ENCODE results near the gene KRT6C.

KRT6C gene

DNA sequence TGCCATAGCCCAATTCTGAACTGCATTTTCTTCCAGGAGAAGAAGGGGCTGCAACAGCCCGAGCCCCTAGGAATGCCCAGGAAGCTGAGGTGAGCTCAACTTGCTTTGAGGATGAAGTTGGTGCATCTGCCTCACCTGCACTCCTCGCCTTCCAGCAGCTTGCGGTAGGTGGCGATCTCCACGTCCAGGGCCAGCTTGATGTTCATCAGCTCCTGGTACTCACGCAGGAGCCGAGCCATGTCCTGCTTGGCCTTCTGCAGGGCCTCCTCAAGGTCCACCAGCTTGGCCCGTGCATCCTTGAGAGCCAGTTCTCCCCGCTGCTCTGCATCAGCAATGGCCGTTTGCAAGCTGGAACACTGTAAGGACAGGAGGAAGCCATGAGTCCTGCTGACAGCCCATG is 45.5 kb downstream of the KRT6C start:
- TF ChIP-seq POLR2A (IDR thresholded peaks at IDR 0.05; ENCODE audit: low read depth, low read length) (no peak), POLR2AphosphoS5 (IDR thresholded peaks at IDR 0.05; ENCODE audit: low read depth, low read length) (no peak), TAF1 (IDR thresholded peaks at IDR 0.05; ENCODE audit: borderline replicate concordance, low read depth, low read length) (no peak)
- FAIRE-seq = no peak

DNA sequence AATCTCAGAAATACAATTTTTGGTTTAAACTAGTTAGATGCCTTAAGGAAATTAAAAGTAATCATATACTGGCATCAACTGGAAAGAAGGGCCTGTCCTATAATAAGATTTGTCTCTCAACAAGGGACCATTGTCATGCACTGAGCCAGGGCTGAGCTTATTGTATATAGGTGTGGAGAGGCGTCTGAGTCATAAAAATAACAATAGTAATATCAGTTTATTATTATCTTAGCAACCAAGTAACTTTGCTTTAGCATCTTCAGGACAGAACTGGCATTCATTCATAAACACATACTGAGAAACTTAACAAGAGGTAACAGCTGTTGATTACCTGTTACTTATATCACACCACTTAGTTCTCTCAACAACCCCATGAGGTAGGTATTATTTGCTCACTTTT is 46.5 kb downstream of the KRT6C start:
- no peak for DNase-seq (ENCODE audit: insufficient read length)
- no peak for FAIRE-seq
- no peak for TF ChIP-seq TAF1 (IDR thresholded peaks at IDR 0.05; ENCODE audit: borderline replicate concordance, low read depth, low read length)
- TF ChIP-seq POLR2A (IDR thresholded peaks at IDR 0.05; ENCODE audit: low read depth, low read length) = no peak
- TF ChIP-seq POLR2AphosphoS5 (IDR thresholded peaks at IDR 0.05; ENCODE audit: low read depth, low read length) = no peak

More for the DNA sequence above, 45.5 kb downstream of the KRT6C start:
- DNase-seq (ENCODE audit: insufficient read length) = no peak

DNA sequence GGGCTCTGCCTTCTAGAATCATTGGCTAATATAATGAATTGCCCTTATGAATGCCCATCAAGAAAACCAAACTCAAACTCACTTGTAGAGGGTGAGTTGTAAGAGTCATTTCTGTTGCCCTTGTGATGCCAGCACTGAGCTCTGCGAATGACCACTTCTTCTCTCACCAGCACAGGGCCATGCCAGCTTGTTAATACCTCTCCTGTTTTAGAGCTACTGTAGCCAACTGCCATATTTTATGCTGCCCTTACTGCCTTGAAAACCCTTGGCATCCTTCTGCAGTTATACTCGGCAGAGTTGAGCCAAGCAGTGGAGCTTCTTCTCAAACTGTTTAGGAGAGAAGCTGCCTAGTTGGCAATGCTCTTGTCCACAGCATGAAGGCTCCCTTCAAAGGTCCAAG is 47.6 kb downstream of the KRT6C start:
- TF ChIP-seq POLR2A (IDR thresholded peaks at IDR 0.05; ENCODE audit: low read depth, low read length) (no peak), POLR2AphosphoS5 (IDR thresholded peaks at IDR 0.05; ENCODE audit: low read depth, low read length) (no peak), TAF1 (IDR thresholded peaks at IDR 0.05; ENCODE audit: borderline replicate concordance, low read depth, low read length) (no peak)
- no peak for FAIRE-seq
- DNase-seq (ENCODE audit: insufficient read length) = no peak

DNA sequence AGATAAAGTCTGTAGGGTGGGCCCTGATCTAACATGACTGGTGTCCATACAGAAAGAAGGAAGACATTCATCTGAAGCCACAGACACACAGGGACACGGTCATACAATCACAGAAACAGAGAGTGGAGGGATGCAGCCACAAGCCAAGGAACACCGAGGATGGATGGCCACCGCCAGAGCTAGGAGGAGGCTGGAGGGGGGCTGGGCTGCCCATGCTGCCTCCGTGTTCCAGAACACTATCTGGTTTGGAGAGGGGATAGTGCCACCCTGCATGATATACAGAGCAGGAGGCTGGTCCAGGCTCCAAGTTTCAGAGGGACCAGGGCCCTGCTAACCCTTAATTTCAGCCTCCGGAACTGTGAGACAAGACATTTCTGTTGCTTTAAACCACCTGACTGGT is 48.1 kb downstream of the KRT6C start:
- DNase-seq (ENCODE audit: insufficient read length) (no peak), FAIRE-seq (no peak)
- no peak for TF ChIP-seq TAF1 (IDR thresholded peaks at IDR 0.05; ENCODE audit: borderline replicate concordance, low read depth, low read length)
- TF ChIP-seq POLR2AphosphoS5 (IDR thresholded peaks at IDR 0.05; ENCODE audit: low read depth, low read length) = no peak
- TF ChIP-seq POLR2A (IDR thresholded peaks at IDR 0.05; ENCODE audit: low read depth, low read length) = no peak

DNA sequence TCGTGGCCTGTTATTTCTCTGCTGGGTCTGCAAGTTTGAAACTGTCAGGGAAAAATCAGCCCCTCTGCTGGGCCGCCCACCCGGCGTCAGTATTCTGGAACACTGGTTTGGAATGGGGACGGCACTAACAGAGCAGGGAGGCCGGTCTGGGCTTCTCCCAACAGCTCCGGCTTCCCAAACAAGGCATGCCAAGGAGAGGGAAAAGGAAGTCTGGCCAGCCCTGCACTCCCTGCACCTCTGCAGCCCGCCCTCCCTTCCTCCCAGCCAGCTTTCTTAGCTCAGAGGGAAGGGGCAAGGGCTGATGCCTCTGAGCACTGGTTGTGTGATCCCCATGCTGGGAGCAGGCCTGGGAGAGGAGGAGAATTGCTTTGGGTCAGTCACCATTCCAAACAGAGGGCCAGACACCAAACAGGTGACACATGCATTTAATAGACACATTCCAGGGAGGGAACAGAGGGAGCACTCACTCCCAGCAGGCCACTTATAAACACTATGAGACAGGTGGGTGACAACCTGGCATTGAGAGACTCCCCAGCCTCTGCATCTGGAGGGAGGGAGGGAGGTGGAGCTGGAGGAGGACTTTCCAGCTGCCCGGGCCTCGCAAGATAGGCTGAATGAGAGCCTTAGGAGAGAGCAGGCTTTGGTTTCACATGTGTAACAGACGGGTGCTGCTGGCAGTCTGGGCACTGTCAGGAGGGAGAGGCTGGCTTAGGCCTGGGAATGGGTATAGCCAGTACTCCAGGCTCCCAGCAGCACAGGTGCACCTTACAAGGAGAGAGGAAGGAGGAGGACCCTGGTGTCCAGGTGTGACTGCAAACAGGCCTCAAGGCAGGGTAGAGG is 49.7 kb downstream of the KRT6C start:
- no peak for TF ChIP-seq POLR2AphosphoS5 (IDR thresholded peaks at IDR 0.05; ENCODE audit: low read depth, low read length)
- TF ChIP-seq TAF1 (IDR thresholded peaks at IDR 0.05; ENCODE audit: borderline replicate concordance, low read depth, low read length) = no peak
- FAIRE-seq = no peak
- no peak for DNase-seq (ENCODE audit: insufficient read length)

DNA sequence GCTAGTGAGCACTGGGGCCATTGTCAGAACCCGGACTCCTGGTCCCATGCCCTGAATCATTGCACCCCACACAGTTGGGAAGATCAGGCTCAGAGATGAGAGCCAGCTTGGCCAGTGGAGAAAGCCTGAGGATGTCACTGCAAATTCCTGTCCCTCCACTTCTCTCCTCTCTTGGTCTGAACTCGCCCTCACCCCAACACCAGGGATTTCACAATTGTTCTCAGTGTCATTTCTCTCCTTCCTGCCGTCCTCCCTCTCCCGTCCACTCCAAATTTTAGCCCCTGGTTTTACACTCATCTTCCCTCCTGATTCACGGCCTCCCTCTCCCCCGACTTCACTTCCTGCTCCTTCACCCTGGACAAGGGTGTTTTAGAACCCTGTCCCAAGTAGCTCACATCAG is 50.6 kb downstream of the KRT6C start:
- no peak for FAIRE-seq
- TF ChIP-seq POLR2A (IDR thresholded peaks at IDR 0.05; ENCODE audit: low read depth, low read length) (no peak), TAF1 (IDR thresholded peaks at IDR 0.05; ENCODE audit: borderline replicate concordance, low read depth, low read length) (no peak), POLR2AphosphoS5 (IDR thresholded peaks at IDR 0.05; ENCODE audit: low read depth, low read length) (no peak)
- no peak for DNase-seq (ENCODE audit: insufficient read length)

DNA sequence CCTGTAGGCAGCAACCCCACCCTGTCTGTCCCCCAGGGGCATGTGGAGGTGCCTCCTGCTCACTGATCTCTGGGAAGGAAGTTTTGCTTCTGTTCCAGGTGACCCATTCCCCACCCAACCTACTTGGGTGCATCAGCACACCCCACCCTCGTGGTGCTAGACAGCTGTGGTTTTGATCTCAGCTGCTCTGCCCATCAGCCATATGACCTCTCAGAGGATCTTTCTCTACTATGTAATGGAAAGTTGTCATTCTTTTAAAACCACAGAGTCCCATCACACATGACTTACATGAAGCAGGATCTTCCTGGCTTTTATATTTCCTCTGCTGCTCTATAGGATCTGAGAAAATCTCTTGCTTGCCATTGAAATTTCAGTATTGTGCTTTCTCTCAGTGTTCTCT is 53.9 kb downstream of the KRT6C start:
- TF ChIP-seq POLR2A (IDR thresholded peaks at IDR 0.05; ENCODE audit: low read depth, low read length) (no peak), POLR2AphosphoS5 (IDR thresholded peaks at IDR 0.05; ENCODE audit: low read depth, low read length) (no peak), TAF1 (IDR thresholded peaks at IDR 0.05; ENCODE audit: borderline replicate concordance, low read depth, low read length) (no peak)
- DNase-seq (ENCODE audit: insufficient read length) (no peak), FAIRE-seq (no peak)

DNA sequence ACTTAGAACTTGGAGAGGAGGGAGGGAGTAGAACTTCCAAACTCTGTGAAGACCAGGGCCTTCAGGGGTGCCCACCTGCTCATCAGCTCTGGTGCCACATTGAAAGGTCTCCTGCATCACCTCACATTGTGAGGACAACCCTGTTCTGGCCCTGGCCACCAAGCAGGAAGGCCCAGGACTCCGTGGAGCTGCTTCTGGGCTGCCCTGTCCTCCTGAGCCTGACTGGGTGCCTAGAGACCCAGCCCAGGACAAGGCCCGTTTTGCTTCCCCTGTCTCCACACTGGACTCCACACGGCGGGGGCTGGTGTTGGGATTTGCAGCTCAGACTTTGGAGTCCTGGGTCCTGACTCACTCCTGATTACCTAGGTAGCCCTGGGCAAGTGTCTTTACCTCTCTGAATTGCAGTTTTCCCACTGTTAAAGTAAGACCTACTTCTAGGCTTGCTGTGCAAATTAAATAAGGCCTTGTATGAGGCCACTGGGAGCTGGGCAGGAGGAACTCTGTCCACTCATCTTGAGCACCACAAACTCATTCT is 55.0 kb downstream of the KRT6C start:
- TF ChIP-seq POLR2AphosphoS5 (IDR thresholded peaks at IDR 0.05; ENCODE audit: low read depth, low read length) (no peak), POLR2A (IDR thresholded peaks at IDR 0.05; ENCODE audit: low read depth, low read length) (no peak), TAF1 (IDR thresholded peaks at IDR 0.05; ENCODE audit: borderline replicate concordance, low read depth, low read length) (no peak)
- no peak for DNase-seq (ENCODE audit: insufficient read length)
- no peak for FAIRE-seq
